GM10266 (cell line): Measurements from ENCODE around the gene PTMA.
A peak's percentile ranks its signal among the peaks of the same experiment; 100 is the strongest.
"Not testable (repeated sequence)": the region's sequence is repeated elsewhere in the genome, so short reads cannot be mapped to it uniquely, and the experiment has no call there.

ENCODE experiments used
- DNase-seq: peaks from one replicate; pipeline ENCODE4 v3.0.0; 2012; ENCODE audit errors: extremely low spot score
- TF ChIP-seq, protein P1 (sequence below): IDR thresholded peaks from 2 replicates; pipeline ENCODE4 v1.5.1; 2012; ENCODE audit warnings: mild to moderate bottlenecking, low read depth; ENCODE audit not compliant: control insufficient read depth, insufficient read depth; ENCODE audit errors: missing control alignments

The PTMA gene

DNA sequence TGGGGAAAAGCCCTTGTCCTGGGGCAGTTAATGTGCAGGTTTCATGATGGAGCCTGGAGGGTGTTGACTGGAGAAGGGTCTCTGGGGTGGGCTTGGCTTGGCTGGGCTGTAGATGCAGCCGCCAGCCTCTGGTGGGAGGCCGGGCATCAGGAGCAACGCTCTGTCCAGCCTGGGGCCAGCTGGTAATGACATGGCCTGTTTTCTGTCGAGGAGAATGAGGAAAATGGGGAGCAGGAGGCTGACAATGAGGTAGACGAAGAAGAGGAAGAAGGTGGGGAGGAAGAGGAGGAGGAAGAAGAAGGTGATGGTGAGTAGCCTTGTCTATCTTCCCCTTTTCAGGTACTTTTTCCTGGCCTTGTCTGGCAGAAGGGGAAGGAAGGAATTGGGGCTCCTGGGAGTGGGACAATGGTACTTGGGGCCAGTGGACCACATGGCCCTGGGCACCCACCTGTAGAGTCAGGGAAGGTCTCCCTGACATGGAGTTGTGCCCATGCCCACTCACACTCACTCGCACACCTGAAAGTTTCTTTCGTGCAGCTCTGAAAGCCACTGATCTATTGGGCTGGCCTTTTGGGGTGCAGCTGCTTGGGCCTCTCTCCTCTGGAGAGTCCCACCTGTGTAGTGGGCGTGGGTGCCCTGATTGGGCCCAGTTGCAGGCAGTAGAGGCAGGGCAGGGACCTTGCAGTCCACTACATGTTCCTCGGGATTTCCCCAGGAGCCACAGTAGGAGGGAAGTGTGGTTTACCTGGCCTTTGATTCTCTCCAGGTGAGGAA, 3.5 kb downstream of the PTMA start:
- TF ChIP-seq, protein P1, sequence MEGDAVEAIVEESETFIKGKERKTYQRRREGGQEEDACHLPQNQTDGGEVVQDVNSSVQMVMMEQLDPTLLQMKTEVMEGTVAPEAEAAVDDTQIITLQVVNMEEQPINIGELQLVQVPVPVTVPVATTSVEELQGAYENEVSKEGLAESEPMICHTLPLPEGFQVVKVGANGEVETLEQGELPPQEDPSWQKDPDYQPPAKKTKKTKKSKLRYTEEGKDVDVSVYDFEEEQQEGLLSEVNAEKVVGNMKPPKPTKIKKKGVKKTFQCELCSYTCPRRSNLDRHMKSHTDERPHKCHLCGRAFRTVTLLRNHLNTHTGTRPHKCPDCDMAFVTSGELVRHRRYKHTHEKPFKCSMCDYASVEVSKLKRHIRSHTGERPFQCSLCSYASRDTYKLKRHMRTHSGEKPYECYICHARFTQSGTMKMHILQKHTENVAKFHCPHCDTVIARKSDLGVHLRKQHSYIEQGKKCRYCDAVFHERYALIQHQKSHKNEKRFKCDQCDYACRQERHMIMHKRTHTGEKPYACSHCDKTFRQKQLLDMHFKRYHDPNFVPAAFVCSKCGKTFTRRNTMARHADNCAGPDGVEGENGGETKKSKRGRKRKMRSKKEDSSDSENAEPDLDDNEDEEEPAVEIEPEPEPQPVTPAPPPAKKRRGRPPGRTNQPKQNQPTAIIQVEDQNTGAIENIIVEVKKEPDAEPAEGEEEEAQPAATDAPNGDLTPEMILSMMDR: no peak
- no peak for DNase-seq

DNA sequence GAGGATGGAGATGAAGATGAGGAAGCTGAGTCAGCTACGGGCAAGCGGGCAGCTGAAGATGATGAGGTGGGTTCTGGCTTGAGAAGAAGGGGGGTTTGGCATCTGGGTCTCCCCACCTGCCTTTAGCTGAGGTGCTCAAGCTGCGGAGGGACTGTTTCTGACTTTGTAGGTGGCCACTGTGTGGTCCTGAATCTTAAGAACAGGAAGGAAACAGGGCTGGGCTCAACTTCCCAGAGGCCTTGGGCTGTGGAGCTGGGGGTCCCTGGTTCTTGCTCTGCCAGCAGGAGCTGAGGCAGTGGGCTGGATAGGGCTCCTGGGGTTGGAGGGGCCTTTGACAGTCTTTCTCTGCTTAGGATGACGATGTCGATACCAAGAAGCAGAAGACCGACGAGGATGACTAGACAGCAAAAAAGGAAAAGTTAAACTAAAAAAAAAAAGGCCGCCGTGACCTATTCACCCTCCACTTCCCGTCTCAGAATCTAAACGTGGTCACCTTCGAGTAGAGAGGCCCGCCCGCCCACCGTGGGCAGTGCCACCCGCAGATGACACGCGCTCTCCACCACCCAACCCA, 4.2 kb downstream of the PTMA start:
- not testable (repeated sequence) for DNase-seq

DNA sequence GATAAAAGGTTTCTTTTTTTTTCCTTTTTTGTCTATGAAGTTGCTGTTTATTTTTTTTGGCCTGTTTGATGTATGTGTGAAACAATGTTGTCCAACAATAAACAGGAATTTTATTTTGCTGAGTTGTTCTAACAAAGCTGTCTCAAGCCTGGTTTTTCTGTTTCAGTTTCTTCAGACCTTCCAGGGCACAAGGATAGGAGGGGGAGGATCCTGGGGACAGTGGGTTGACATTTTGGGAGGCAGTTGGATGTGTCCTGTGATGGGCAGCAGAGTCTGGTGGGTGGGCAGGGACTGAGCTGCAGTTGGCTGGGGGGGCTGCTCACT, 5.0 kb downstream of the PTMA start:
- not testable (repeated sequence) for DNase-seq

DNA sequence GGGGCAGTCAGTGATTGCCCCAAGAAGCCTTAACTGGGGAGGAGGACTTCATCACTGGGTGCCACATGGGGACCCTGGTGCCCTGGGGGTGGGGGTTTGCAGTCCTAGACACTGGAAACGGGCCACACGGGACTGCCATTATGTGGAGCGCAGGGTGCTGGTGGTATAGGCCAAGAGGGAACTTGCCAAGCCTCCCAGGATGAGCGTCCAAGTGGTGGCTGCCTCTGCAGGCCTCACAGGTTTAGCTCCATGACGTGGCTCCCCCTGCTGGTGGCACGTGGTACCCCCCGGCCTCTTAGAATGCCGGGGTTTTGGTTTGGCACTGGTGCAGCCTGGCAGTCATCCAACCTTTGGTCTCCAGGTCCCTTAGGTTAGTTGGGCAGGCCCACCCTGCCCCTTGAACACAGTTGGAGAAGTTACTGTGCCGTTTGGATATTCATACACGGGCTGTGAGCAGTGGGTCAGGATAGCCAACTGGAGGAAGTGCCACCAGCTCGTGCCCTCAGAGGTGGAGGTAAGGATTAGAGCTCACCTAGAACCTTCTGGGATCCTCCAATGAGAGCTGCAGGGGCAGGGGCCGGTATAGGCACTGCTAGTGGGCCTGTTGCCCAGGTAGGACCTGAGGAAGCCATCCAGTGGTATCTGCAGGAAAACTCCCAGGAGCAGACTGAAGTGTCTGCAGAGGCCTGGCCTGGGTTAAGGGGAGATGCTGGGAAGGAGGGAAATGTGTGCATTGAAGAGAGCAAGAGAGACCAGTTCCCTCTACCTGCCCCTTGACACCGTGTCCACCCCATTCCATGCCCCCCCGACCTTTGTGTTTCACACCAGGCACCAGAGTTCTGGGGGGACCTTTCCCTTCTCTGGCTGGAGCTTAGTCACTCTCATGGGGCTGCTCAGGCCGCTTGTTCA, 5.7 kb downstream of the PTMA start:
- peak; percentile 78 for DNase-seq

DNA sequence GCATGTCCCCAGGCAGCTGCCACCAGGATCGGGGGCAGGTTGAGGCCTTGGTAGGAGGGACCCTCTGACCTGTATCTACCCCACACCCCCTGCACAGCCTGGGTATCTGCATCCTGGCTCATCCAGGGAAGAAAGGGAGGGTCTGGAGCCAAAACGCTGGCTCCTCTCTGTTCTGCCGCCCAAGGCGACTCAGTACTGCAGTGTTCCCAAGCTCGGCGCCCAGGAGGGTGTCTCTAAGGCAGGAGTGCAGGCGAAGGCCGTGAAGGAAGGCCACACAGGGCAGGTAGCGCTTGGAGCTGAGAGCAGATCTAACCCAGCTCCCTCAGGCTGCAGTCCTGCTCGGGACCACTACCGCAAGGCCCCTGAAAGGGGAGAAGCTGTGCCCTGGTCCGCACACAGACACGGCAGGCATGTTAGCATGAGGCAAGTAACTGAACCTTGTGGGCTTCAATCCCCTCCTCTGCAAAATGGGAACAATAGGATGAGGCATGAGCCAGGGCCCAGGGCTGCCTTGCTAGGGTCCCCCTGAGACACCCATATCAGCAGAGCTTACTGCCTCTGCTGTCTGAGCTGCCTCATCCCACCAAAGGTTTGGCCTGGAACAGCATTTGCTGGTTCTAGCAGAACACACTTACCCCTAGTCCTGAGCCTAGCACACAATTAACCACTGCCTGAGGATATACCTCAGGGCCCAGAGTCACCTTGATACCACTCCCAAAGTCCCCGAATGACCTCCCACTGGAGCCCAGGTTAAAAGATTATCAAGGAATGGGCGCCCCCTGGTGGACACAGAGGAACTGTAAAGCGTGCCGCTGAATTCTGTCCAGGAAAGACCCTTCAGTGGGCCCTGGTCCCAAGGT, 6.5 kb downstream of the PTMA start:
- DNase-seq: peak; percentile 66
- TF ChIP-seq, protein P1: peak; percentile 74

More for the DNA sequence above, 5.7 kb downstream of the PTMA start:
- TF ChIP-seq, protein P1: peak; percentile 93

DNA sequence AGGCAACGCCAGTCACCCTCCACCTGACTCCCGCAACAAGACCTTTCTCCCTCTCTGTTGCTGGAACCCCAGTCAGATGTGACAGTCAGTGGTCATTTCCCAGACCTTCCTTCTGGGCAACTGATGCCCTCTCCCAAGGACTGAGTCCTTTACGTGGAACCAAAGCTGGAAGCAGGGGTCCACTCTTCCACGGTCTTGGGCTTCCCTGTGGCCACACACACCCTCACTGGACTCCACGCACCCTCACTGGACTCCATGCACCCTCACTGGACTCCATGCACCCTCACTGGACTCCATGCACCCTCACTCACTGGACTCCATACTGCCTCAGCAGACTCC, 7.1 kb downstream of the PTMA start:
- TF ChIP-seq, protein P1: no peak
- no peak for DNase-seq

DNA sequence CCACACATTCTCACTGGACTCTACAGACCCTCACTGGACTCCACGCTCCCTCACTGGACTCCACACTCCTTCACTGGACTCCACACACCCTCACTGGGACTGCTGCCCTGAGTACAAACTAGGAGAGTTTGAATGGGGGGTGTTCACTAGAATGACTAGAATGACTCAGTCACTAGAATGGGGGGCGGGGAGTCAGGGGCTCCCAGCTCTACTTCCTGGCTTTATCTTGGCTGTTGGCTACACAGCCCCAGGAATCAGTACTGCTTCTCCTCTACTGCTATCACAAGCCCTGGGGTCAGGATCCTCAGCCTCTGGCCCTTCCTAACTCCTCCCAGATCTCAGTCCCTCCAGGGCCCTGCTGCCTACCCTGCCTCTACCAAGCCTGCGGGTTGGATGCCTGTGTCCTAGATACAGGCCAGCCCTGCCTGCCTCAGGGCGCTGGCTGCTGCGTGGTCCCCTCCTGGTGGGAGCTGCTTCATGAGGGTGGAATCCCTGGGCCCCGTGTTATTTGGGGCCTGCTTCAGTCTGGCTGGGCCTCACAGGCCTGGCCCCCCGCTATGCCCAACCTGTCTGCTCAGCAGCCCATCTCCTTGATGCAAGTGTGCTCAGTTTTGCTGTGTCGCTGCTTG, 7.8 kb downstream of the PTMA start:
- no peak for DNase-seq
- TF ChIP-seq, protein P1: no peak
